Activated gamma-delta T cell (primary cell): ENCODE data around the gene CDH6.

Experiments
- DNase-seq: peaks from one replicate; lab custom pipeline; 2025; lab: John Stamatoyannopoulos, UW

Gene CDH6

GRCh38 chr5:31375999-31376720, 182.7 kb downstream of the CDH6 start:
- DNase-seq = no peak

DNA sequence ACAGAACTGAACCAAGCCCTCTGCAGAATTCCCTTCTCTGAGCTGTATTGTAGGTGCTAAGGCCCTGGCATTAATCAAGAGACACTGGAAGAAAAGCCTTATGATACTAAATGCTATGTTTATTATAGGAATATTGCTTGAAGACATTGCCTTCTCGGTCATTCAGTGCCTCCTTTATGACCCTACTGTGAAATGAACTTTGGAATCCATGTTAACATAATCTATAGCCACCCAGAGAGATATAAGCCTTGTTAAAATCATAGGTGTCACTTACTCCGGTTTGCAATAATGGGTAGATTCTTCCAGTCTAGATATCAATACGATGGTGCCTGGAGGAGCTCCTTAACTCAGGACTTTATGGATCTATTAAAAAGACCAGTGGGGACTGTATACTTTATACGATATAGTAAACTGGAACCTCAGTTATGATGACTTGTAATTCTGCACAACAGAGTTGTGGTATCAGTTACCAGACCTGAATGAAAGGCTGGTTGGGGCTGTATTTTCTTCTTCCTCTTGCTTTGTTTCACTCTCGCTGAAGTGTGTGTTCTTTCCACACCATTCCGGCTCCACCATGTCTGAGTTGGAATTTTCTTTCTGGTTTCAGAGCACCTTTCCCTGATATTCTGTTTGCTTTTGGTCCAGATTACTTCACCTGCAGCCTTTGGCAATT, 183.9 kb downstream of the CDH6 start:
- no peak for DNase-seq

GRCh38 chr5:31378136-31378535, 184.7 kb downstream of the CDH6 start:
- DNase-seq = no peak
